Ureter (tissue), 1 donor: Measurements from ENCODE around the gene APBA1. TPM values are rescaled to one million over a fixed set of nuclear protein-coding genes. Genes with fewer than 3 reads are reported as not detected.
"Not testable (repeated sequence)": the region's sequence is repeated elsewhere in the genome, so short reads cannot be mapped to it uniquely, and the experiment has no call there.

ENCODE experiments used
- DNase-seq: peaks from one replicate; pipeline ENCODE4 v3.0.0-alpha.2; 2020; ENCODE audit warnings: low spot score
- total RNA-seq: library from RNA; stranded (reverse); gene quantifications from one replicate; pipeline ENCODE4 v1.2.4, GENCODE V29; 2023
- donor health status: DM: yes; HTN: yes; CAD: no.

Gene APBA1
- total RNA-seq, 1 donor from 2014 or later = 21.1 TPM

DNA sequence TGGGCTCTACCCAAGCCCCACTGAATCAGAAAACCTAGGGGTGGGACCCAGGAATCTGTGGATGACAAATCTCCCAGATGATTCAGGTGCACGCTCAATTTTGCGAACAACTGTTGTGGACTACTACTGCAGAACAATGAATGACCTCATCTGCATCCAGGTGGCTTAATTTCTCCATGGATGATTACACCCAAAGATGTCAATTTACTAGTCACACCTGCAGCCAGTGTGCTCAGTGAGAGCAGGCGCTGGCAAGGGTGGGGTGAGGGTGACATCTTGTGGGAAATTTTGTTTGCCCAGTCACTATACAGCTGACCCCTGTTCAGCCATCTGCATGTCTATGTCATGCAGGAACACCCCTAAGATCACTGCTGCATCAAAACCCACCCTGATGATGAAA is 229.0 kb downstream of the APBA1 start:
- DNase-seq = no peak

DNA sequence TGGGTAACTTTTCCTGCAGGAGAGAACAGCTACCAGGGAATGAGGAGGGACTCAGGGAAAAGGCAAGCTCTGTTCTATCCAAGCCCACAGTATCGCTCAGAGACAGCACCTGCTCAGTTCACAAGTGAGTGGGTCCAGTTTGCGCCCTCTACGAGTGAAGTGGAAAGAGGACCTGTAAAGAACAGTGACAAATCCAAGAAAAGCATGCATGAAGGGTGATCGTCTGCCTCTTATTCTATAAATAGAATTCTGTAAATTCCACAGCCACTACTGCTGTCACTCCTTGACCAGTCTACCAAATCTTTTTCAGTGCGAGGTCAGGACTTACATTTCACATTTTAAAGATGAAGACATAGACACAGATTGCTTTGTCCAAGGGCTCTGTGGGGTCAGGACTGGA is 229.7 kb downstream of the APBA1 start:
- no peak for DNase-seq

DNA sequence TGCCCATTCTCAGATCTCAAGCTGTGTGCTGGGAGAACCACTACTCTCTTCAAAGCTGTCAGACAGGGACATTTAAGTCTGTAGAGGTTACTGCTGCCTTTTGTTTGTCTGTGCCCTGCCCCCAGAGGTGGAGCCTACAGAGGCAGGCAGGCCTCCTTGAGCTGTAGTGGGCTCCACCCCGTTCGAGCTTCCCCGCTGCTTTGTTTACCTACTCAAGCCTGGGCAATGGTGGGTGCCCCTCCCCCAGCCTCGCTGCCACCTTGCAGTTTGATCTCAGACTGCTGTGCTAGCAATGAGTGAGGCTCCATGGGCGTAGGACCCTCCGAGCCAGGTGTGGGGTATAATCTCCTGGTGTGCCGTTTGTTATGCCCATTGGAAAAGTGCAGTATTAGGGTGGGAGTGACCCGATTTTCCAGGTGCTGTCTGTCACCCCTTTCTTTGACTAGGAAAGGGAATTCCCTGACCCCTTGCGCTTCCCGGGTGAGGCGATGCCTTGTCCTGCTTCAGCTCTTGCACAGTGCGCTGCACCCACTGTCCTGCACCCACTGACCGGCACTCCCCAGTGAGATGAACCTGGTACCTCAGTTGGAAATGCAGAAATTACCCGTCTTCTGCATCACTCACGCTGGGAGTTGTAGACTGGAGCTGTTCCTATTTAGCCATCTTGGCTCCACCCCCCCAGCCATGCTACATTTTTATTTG is 231.8 kb downstream of the APBA1 start:
- DNase-seq = peak; percentile 47

DNA sequence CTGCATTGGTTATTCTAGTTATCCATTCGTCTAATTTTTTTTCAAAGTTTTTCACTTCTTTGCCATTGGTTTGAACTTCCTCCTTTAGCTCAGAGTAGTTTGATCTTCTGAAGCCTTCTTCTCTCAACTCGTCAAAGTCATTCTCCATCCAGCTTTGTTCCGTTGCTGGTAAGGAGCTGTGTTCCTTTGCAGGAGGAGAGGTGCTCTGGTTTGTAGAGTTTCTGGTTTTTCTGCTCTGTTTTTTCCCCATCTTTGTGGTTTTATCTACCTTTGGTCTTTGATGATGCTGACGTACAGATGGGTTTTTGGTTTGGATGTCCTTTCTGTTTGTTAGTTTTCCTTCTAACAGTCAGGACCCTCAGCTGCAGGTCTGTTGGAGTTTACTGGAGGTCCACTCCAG is 232.5 kb downstream of the APBA1 start:
- not testable (repeated sequence) for DNase-seq

DNA sequence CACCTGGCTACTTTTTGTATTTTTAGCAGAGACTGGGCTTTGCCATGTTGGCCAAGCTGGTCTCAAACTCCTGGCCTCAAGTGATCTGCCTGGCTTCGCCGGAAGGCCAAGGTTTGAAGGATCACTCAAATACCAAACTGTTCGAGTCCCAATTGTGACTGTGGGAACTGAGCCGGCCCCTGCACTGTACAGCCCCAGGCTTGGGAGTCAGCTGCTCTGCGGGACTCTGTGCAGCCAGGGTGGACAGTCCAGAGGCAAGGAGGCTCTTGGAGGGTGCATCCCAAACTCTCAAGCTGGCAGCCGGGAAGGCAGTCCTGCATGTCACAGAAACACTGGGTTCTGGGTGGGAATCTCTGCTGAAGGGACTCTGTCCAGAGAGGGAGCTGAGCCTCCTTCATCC is 238.2 kb downstream of the APBA1 start:
- DNase-seq = no peak

DNA sequence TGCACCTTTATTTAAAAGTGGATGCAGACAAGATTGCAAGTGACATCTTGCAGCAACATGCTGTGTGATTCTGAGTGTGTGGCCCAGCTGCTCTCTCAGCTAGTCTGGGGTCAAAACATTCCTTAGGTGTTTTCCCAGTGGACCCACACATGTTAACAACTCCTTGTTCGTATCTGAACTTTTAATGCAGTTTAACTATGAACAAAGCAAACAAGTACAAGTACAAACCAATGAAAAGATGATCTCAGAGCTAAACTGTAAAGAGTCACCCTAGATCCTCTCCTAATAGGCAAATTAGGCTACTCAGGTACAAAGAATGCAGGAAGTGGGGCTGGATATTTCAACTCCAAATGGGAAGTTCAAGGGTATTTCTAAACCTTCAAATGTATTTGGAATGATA is 238.8 kb downstream of the APBA1 start:
- DNase-seq = no peak

DNA sequence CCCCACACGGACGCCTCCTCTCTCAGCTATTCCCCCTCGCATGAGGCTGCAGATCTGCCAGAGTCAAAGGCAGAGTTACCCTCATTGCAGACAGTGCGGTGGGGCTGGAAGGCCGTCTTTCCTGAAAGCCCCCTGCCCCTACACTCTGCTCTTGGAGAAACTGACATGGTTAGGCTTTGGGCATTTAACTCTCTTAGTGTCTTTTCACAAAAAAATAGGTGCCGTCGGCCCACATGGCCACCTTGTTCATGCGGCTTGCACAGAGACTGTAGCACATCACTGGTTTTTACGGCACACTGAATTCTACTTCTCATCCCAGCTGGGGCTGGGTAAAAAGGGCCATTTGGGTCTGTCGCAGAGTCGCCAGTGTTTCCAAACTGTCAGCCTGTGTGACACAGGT is 239.5 kb downstream of the APBA1 start:
- DNase-seq = no peak

DNA sequence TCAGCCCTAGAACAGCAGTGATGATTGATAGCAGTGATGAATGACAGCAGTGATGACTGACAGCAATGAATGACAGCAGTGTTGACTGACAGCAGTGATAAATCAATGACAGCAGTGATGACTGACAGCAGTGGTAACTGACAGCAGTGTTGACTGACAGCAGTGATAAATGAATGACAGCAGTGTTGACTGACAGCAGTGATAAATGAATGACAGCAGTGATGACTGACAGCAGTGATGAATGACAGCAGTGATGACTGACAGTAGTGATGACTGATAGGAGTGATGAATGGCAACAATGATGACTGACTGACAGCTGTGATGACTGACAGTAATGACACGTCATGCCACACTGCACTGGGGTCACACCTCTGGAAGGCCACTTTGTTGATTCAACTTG is 240.4 kb downstream of the APBA1 start:
- no peak for DNase-seq

DNA sequence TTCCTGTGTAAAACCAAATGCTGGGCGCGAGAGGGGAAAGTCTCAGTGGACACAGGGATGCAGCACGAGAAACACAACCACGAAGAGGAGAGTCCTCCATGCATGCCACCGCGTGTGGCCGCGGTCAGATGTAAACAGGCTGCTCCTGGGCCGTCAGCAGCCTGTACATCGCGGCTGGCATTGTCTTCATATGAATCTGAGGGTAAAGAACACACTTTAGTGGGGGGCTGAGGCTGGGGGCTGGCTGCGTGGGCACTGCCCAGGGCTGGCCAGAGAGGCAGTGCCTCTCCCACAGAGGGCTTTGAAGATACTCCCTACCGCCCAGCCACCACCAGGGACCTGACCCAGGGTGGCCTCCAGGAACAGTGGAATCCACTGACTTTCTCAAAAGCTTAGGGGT is 241.0 kb downstream of the APBA1 start:
- DNase-seq = no peak

DNA sequence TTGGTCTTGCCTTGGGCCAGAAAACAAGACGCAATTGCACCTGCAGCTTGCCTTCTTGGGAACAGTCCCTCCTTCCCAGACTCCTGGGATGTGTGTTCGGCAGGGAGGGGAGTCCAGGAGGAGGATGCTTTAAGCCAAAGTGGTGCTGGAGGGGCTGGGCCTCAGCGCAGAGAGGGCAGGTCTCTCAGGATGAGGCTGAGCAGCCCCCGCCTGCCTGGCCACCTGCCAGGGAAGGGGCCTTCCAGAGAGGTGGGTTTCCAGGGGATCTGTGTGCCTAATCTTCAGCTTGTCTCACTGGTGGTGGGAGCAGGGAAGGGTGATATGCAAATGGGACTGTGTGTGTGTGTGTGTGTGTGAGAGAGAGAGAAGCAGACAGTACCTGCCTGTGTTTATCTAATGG is 242.0 kb downstream of the APBA1 start:
- no peak for DNase-seq

DNA sequence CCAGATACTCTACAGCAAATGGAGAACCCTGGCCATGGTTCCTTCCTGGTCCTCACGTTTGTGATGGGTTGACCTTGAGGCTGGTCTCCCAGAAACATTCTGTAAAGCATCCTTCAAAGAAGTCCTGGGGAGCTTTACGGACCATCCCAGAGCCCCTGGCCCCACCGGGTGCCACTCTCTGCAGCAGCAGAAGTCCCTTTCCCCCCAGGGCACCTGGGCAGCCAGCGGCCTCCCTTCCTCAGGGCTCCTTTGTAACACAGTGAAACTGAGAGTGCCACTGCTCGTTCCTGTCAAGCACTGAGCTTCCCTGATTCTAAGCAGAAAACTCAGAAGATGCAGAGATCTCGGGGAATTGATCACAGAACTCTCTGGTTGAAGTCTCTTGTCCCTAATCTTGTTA is 242.9 kb downstream of the APBA1 start:
- no peak for DNase-seq

DNA sequence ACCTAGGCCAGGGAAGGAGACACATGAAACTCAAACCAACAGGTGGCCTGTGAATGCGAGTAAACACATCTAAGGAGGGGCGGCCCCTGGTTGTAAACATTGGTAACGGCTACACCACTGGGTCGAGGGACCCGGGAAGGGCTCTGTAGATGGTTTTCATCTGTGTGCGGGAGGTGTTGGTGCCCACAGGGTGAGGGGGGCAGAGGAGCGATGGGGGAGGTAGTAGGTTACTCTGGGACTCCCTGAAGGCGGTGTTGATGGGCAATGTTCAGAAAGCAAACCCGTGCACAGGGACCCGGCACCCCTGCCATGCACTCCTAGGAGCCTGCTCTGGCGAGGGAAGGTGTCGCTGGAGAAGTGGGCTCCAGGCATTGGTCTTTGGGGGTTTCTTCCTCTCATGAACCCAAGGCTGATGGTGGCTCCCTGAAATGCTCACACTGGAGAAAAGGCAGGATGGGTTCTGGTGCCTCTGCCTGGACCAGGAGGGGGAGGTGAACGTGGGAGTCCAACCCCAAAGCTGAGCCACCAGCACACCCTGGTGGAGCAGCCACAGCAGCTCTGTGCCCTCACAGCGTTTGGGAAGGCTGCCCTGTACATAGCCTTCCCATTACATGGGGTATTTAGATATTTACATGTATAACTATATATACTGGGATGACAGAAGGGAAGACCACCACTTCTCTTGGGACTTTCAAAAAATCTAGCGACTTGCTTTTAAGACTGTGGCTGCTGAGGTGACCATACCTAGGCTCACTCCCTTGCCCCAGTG is 244.0 kb downstream of the APBA1 start:
- DNase-seq = no peak

DNA sequence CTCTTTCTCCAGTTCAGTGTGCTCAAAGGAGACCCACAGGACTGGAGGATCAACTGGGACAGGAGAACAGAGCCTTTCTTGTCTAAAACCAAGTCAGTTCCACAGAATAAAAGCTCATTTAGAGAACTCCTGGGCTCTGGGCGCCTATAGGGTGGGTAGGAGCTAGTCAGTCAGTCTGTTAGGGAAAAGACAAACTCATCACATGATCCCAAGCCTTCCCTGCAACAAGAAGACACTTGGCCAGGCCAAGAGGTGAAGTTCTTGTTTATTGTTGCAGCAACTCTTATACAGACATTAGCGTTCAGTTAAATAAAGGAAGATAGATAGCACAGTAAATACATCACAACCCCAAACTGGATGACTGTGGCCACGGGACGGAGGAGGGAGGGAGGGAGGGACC is 244.9 kb downstream of the APBA1 start:
- no peak for DNase-seq

DNA sequence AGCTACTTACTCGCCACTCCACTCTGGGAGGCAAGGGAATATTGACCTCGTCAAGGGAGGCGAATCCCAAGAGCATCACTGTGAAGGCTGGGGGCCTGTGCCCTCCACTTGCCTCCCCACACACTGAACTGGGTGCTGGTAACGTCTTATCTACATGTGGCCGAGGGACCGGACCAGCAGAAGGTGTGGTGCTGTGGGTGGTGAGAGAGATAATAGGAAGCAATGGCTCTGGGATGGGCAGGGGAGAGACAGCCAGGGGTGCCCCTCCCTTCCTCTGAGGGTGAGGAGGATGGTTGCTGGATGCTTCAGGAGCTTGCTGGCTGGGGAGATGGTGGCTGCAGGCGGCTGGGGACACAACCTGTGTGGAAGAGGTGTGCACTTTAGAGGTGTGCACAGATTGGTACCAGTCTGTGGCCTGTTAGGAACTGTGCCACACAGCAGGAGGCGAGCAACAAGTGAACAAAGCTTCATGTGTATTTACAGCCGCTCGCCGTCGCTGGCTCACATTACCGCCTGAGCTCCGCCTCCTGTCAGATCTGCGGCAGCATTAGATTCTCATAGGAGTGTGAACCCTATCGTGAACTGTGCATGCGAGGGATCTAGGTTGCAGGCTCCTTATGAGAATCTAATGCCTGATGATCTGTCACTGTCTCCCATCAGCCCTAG is 246.9 kb downstream of the APBA1 start:
- DNase-seq = no peak

DNA sequence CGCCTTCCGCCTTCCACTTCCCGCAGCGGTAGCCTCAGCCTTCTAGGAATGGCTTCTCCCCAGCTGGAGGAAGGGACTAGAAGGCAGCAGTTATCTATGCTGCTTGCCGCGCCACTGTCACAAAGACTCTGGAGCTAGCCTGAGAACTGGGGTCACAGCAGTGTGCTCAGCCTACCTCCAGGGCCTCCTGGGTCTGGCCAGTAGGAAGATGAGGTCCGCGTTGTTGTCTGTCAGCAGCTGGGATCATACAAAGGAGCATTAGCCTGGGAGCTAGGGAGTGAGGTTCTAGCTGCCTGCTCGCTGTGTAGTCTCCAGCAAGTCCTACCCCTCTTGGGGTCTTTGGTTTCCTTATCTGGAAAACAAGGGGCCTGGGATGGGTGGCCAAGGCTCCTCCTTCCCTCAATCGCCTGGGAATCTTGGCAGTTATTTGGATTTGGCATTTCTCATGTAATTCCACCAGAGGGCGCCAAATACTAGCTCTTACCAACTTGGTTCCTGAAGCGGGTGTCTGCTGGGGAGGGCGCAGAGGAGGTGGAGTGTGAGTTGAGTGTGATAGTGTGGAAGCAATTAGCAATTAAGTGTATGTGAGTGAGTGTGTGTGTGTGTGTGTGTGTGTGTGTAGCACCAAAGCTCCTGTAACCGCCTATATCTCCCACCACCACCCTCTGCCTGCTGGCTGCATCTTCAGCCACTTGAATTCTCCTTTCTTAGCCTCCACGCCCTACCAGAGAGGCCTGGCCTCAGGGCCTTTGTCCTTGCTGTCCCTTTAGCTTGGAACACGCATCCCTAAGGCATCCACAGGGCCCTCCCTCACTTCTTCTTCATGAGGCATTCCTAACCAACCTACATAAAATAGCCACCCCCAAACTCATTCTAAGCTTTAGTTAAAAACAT is 250.0 kb downstream of the APBA1 start:
- peak; percentile 56 for DNase-seq

DNA sequence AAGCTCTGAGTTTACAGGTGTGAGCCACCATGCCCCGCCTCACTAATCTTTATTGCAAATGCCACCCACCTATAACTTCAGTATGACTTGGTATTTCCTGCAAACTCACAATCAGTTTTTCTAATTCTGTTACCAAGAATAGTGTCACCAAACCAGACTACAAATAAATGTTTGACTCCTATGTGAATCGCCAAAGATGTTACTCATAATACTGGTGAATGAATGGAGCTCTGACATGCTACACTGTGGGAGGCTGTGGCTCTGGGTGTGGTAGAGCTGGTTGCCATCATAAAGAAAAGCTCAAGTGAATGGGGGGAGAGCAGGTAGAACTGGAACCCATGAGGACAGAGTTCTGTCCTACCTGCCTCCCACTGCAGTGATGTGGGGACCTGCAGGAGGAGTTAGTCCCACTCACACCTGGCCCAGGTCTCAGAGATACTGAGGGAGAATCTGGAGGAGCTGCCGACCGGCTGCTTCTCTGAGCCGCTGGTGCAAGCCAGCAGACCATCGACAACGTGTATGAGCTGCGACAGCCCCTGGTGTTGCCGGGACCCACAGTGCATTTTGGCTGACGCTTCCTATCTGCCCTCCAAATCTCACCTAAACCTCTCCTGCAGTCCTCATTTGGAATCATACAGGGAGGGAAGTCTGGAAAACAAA is 251.4 kb downstream of the APBA1 start:
- DNase-seq = no peak

DNA sequence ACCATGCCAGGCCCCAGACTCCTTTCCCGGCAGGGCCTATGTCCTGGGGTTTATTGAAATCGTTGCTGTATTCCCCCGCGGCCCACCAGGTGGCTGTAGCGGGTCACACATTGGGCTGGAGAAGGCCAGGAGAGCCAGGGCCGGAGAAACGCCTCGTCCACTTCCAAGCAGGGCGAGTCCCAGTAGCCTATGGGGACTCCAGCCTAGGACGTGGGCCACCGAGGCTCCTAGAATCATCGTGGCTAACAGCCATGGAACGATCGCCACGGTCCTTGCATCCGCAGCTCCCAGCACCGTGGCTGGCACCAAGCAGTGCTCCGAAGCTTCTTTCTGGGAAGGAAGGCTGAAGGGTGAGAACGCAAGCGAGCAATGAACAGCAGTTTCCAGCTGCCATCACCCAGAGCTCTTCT is 259.4 kb downstream of the APBA1 start:
- peak; percentile 69 for DNase-seq

DNA sequence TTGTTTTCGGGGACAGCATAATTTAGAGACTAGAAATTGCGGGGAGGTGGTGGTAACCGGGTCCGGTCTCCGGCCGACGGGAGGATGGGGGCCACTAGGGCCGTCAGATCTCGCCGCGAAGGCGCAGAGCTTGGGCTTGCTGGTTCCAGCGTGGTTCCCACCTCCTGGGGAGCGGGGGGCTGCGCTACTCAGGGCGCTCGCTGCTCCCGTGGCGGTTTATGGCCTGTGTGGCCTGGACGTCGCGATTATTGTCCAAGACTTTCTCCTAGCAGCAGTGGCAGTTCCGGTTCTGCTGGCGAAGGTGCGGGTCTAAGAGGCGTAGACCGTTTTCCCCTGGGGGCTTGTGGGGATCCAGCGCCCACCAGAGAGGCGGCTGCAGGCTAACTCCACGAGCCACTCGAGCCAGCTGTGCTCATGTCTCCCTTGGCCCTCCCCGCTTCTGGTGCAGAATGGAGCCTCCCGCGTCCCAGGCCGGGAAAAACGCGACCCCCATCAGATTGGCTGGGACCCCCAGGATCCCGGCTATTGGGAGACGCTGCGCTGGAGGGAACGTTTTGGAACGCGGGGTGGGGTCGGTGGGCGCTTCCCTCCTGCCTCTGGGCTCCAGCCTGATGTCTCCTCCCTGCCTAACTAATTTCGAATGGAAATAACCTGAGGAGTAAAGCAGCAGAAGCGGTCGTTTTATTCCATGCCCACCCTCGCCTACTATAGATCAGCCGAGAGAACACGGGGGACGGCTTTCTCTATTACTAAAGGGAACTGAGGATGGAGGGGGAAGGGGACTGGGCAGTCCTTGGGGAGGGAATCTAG is 260.0 kb downstream of the APBA1 start:
- peak; percentile 34 for DNase-seq

DNA sequence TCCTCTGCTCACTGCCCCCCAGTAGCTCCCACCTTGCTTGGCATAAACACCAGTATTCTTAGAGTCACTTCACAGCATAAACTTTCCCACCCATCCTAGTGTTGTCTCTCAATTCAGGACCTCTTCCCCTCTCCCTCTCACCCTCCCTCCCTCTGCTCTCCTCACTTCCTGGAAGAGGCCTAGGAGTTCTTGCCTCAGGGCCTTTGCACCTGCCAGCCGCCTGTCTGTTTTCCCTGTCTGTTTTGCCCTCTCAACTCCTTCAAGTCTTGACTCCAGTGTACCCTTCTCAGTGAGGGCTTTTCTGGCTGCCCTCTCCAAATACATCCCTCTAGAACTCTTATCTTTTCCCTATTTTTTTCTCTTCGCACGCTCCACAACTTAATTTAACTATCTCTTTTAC is 260.9 kb downstream of the APBA1 start:
- peak; percentile 29 for DNase-seq

DNA sequence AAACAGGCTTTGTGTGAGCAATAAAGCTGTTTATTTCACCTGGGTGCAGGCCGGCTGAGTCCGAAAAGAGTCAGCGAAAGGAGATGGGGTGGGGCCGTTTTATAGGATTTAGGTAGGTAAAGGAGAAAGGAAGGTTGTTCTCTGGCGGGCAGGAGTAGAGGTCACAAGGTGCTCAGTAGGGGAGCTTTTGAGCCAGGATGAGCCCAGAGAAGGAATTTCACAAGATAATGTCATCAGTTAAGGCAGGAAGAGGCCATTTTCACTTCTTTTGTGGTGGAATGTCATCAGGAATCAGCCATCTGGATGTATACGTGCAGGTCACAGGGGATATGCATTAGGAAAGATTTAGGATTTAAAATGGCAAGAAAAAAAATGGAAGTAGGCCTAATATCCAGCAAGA is 262.2 kb downstream of the APBA1 start:
- DNase-seq = not testable (repeated sequence)

DNA sequence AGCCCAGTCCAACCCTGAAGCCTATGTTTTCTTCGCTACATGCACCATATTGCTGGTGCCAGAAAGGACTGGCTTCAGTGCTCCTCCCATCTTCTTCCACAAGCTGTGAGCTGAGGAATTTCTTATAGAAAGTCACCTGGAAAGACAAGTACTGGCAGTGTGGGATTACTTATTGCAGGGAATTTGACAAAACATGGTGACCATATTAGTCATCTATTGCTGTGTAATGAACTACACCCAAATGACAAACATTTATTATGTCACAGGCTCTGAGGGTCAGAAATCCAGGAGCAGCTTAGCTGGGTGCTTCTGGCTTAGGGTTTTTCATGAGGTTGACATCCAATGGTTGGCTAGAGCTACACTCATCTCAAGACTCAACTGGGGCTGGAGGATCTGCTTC is 271.7 kb downstream of the APBA1 start:
- no peak for DNase-seq
